Endothelial cell of umbilical vein (primary cell): ENCODE data around the gene FAM209B. TPM values are rescaled to one million over a fixed set of nuclear protein-coding genes. Genes with fewer than 3 reads are reported as not detected.
A peak's percentile ranks its signal among the peaks of the same experiment; 100 is the strongest.
"Not testable (repeated sequence)": the region's sequence is repeated elsewhere in the genome, so short reads cannot be mapped to it uniquely, and the experiment has no call there.

Experiments used
- Bru-seq: library from RNA; stranded (reverse); fragments of 400-500 nt; gene quantifications from one replicate; lab custom pipeline; 2021; lab: Mats Ljungman, UMichigan
- BruChase-seq, 2 experiments: library from RNA; stranded (reverse); fragments of 400-500 nt; gene quantifications; one replicate each; lab custom pipeline; 2021; lab: Mats Ljungman, UMichigan
- BruUV-seq: library from RNA; stranded (reverse); fragments of 400-500 nt; replicated peaks from 2 replicates; lab custom pipeline; 2021; lab: Mats Ljungman, UMichigan
- CTCF ChIA-PET: fragments of 300-600, 350-600 bp; sonication (Branson Sonifier 250); formaldehyde crosslinking; loops from one replicate; lab custom pipeline; 2021; ENCODE audit warnings: antibody characterized with exemption, inconsistent platforms; lab: Charles Lee
- POLR2A ChIA-PET: fragments of 300-600, 350-600 bp; sonication (Branson Sonifier 250); formaldehyde crosslinking; loops from one replicate; lab custom pipeline; 2021; ENCODE audit warnings: antibody characterized with exemption, inconsistent platforms; lab: Charles Lee
- DNase-seq: peaks from one replicate; pipeline ENCODE4 v3.0.0-alpha.2; 2011; ENCODE audit warnings: low read depth, low spot score
- FAIRE-seq: peaks from 2 replicates; lab custom pipeline; 2011; peaks lifted over from hg19 to GRCh38; lab: Jason Lieb, UNC
- H2AFZ ChIP-seq: 2 replicates; pipeline ENCODE4 v1.6.0; 2012; ENCODE audit warnings: low read depth, low read length, control low read depth, inconsistent platforms
- H3K27ac ChIP-seq: 2 replicates; pipeline ENCODE4 v1.5.1; 2011; ENCODE audit warnings: low read depth, mild to moderate bottlenecking, control low read depth, low read length, moderate library complexity; ENCODE audit not compliant: insufficient read depth
- H3K27me3 ChIP-seq, 2 experiments: 2 replicates each; pipeline versions ENCODE4 v1.6.0 to v1.6.1; 2011; ENCODE audit warnings: low read length in 2 of 2, mixed read lengths in 1 of 2; ENCODE audit not compliant: control insufficient read depth in 2 of 2, insufficient read depth in 2 of 2
- H3K36me3 ChIP-seq, 2 experiments: 2 replicates in 1 of 2; 3 replicates in 1 of 2; pipeline ENCODE4 v1.5.1; 2011; ENCODE audit warnings: low read length in 2 of 2, mild to moderate bottlenecking in 1 of 2, moderate library complexity in 1 of 2; ENCODE audit not compliant: control insufficient read depth in 2 of 2, insufficient read depth in 2 of 2; ENCODE audit errors: extremely low read depth in 1 of 2
- H3K4me1 ChIP-seq: 3 replicates; pipeline ENCODE4 v1.5.1; 2011; ENCODE audit warnings: mild to moderate bottlenecking, low read length; ENCODE audit not compliant: control insufficient read depth, insufficient read depth; ENCODE audit errors: extremely low read depth
- H3K4me2 ChIP-seq: 2 replicates; pipeline ENCODE4 v1.6.1; 2011; ENCODE audit warnings: low read length, control low read depth, mixed read lengths; ENCODE audit not compliant: insufficient read depth
- H3K4me3 ChIP-seq, 3 experiments: fragments of 200-600 bp in 1 of 3; sonication (generic), shearing (Covaris generic) in 1 of 3; replicated peaks in 1 of 3; 2 replicates each; pipeline ENCODE4 v1.5.1; 2011 to 2016; ENCODE audit warnings: control low read depth in 3 of 3, low read length in 3 of 3, mild to moderate bottlenecking in 2 of 3, inconsistent platforms in 1 of 3, low read depth in 1 of 3, moderate library complexity in 1 of 3; ENCODE audit not compliant: insufficient read depth in 1 of 3
- H3K79me2 ChIP-seq: 2 replicates; pipeline ENCODE4 v1.6.0; 2012; ENCODE audit warnings: low read length, inconsistent platforms; ENCODE audit not compliant: control insufficient read depth, insufficient read depth
- H3K9ac ChIP-seq: replicated peaks from 2 replicates; pipeline ENCODE3; 2011; ENCODE audit warnings: low read length, control low read depth; ENCODE audit not compliant: insufficient read depth; ENCODE audit errors: extremely low read depth
- H3K9me1 ChIP-seq: replicated peaks from 3 replicates; pipeline ENCODE4 v1.6.0; 2011; ENCODE audit warnings: mild to moderate bottlenecking, low read length; ENCODE audit not compliant: control insufficient read depth, insufficient read depth; ENCODE audit errors: extremely low read depth
- H3K9me3 ChIP-seq: replicated peaks from 2 replicates; pipeline ENCODE4 v1.5.1; 2012; ENCODE audit warnings: low read length, inconsistent platforms; ENCODE audit not compliant: control insufficient read depth, insufficient read depth
- H4K20me1 ChIP-seq: replicated peaks from 2 replicates; pipeline ENCODE3; 2011; ENCODE audit warnings: mild to moderate bottlenecking, low read length; ENCODE audit not compliant: control insufficient read depth, insufficient read depth; ENCODE audit errors: extremely low read depth
- CTCF ChIP-seq, 2 donors: IDR thresholded peaks; 1 replicate in 1 of 2; 2 replicates in 1 of 2; pipeline ENCODE4 v1.5.1; 2011; ENCODE audit warnings: low read length in 2 of 2, mild to moderate bottlenecking in 2 of 2, moderate library complexity in 2 of 2, control low read depth in 1 of 2, inconsistent platforms in 1 of 2, low read depth in 1 of 2; ENCODE audit not compliant: insufficient read depth in 1 of 2; ENCODE audit errors: extremely low read depth in 1 of 2
- EZH2 ChIP-seq: IDR thresholded peaks from 2 replicates; pipeline ENCODE4 v1.6.1; 2012; ENCODE audit warnings: borderline replicate concordance, low read depth, mild to moderate bottlenecking, moderate library complexity, low read length, inconsistent platforms; ENCODE audit not compliant: severe bottlenecking
- FOS ChIP-seq: IDR thresholded peaks from 2 replicates; pipeline ENCODE4 v1.6.1; 2011; ENCODE audit warnings: mild to moderate bottlenecking, low read length, moderate library complexity, borderline replicate concordance; ENCODE audit not compliant: insufficient read depth
- GATA2 ChIP-seq: IDR thresholded peaks from 2 replicates; pipeline ENCODE4 v1.7.0; 2011; ENCODE audit warnings: low read depth, mild to moderate bottlenecking, moderate library complexity, mixed read lengths, low read length; ENCODE audit not compliant: insufficient read length, insufficient read depth
- JUN ChIP-seq: IDR thresholded peaks from 2 replicates; pipeline ENCODE4 v1.6.1; 2011; ENCODE audit warnings: borderline replicate concordance, low read depth; ENCODE audit not compliant: insufficient read length, insufficient read depth
- MAX ChIP-seq: IDR thresholded peaks from 2 replicates; pipeline ENCODE4 v1.6.1; 2011; ENCODE audit not compliant: insufficient read depth, insufficient read length
- MYC ChIP-seq: IDR thresholded peaks from one replicate; pipeline ENCODE4 v1.6.1; 2011; ENCODE audit warnings: mild to moderate bottlenecking, low read depth, low read length
- POLR2A ChIP-seq: IDR thresholded peaks from 2 replicates; pipeline ENCODE4 v1.6.1; 2012; ENCODE audit warnings: low read depth, mild to moderate bottlenecking, control low read depth, low read length
- POLR2AphosphoS5 ChIP-seq: IDR thresholded peaks from 2 replicates; pipeline ENCODE4 v1.6.1; 2012; ENCODE audit warnings: low read depth, mild to moderate bottlenecking, control low read depth, low read length, moderate library complexity; ENCODE audit not compliant: insufficient read depth
- dilution Hi-C: fragments of 300-500 bp; cut with MboI; formaldehyde crosslinking; loops from one replicate; pipeline ENCODE4 v1.15.0; 2019; ENCODE audit warnings: low sequenced_read_pairs; ENCODE audit not compliant: extremely low pct_ligation_motif_present
- intact Hi-C: fragments of 100-400 bp; cut with micrococcal nuclease; formaldehyde crosslinking; loops from one replicate; pipeline ENCODE4 v1.10.0; 2022
- long read RNA-seq: library from polyadenylated mRNA; stranded (forward); transcript quantifications from one replicate; pipeline ENCODE4 v2.0.0, GENCODE V29; 2021
- polyA minus RNA-seq, 3 experiments: library from RNA; depleted of rRNA, polyadenylated mRNA; stranded (reverse); fragments of >200 nt; gene quantifications; 1 replicate in 1 of 3; 2 replicates in 2 of 3; pipeline ENCODE4 v1.2.3, GENCODE V29; 2011
- polyA plus RNA-seq, 4 experiments: library from polyadenylated mRNA; depleted of rRNA in 3 of 4; stranded (reverse) in 3 of 4; unstranded in 1 of 4; fragments of >200 nt; gene quantifications; 2 replicates each; pipeline versions ENCODE4 v1.2.1 to v1.2.3, GENCODE V29; 2011 to 2012; ENCODE audit warnings: missing spikeins in 1 of 4
- total RNA-seq: library from RNA; stranded (reverse); gene quantifications from 2 replicates; pipeline ENCODE4 v1.2.3, GENCODE V29; 2021

The FAM209B gene
- not detected in 2 replicates for total RNA-seq
- 0.22 TPM in 1 of 2 replicates, not detected in the other for polyA plus RNA-seq
- polyA plus RNA-seq (2011; cell fraction: cytosol; rRNA removed), result not detected in 2 replicates
- polyA plus RNA-seq (2011; cell fraction: nucleus; rRNA removed), result 0.34 and 0.59 TPM in 2 replicates
- polyA plus RNA-seq (2012), result not detected in 2 replicates
- not detected in 2 replicates for polyA minus RNA-seq
- polyA minus RNA-seq (2011; cell fraction: cytosol; rRNA and poly(A)+ RNA removed), result not detected
- polyA minus RNA-seq (2011; cell fraction: nucleus; rRNA and poly(A)+ RNA removed), result not detected in 2 replicates
- Bru-seq, nascent RNA, result not detected
- percentile 20 among the genes with signal in this experiment for BruChase-seq, experiment 1, labeled RNA remaining after a 6-hour chase
- BruChase-seq, experiment 2, labeled RNA remaining after a 2-hour chase, result percentile 17 among the genes with signal in this experiment
- long read RNA-seq, result 0 reads

GRCh38 chr20:56532946-56533345 is at the start of gene FAM209B:
Gene FAM209B (plus strand): TSS chr20:56533246. CDS start chr20:56533342, 96 bp downstream.
- H2AFZ ChIP-seq, BruUV-seq, H3K4me2 ChIP-seq, H3K4me3 ChIP-seq, H3K4me1 ChIP-seq, H3K9ac ChIP-seq, H3K27ac ChIP-seq, H3K36me3 ChIP-seq, H3K79me2 ChIP-seq, intact Hi-C loops, FAIRE-seq, H3K9me3 ChIP-seq, dilution Hi-C loops, H3K9me1 ChIP-seq, DNase-seq, H3K27me3 ChIP-seq, H4K20me1 ChIP-seq, POLR2A ChIA-PET, CTCF ChIA-PET: not testable (repeated sequence)

- Histone ChIP-seq H3K79me2 (no peaks in the 10 kb centered on the region), H3K27me3 (no peaks in the 10 kb centered on the region), H4K20me1 (no peaks in the 10 kb centered on the region), H3K9me3 (no peaks in the 10 kb centered on the region), H3K27ac (no peak overlapping the region), H3K4me3 (no peak overlapping the region), H3K4me1 (no peaks in the 10 kb centered on the region), H3K9ac (no peak overlapping the region), H2AFZ (no peak overlapping the region), H3K4me2 (no peak overlapping the region), H3K9me1 (no peaks in the 10 kb centered on the region), H3K36me3 (peaks cover 8 to 16% of the 10 kb centered on the region in 2 experiments)
- POLR2A ChIA-PET, result no interaction called here
- no TSS peak for BruUV-seq
- DNase-seq (no peak), FAIRE-seq (no peak)
- CTCF ChIA-PET, result interaction anchor here (1.4 kb wide), 1 partner anchor 72 kb away, joined by 4 read pairs; the partner anchor contains the start of gene CASS4
- dilution Hi-C loops (no loop called here), intact Hi-C loops (no loop called here)
- no peak for TF ChIP-seq FOS
- no peak for TF ChIP-seq POLR2A
- TF ChIP-seq GATA2, result no peak
- TF ChIP-seq EZH2, result no peak
- TF ChIP-seq JUN, result no peak
- no peak for TF ChIP-seq POLR2AphosphoS5
- no peak for TF ChIP-seq MAX
- TF ChIP-seq MYC, result no peak
- no peak for TF ChIP-seq CTCF (IDR thresholded peaks at IDR 0.05; ENCODE audit: extremely low read depth in 1 of 2, insufficient read depth in 1 of 2, low read depth in 1 of 2, low read length in 2 of 2)
These were observed 49.1 kb upstream of the FAM209B start for GRCh38 chr20:56483970-56484369.
